ENCODE results near the gene POLR3K.

POLR3K gene

GRCh38 chr16:53346-54236 is at the start of gene POLR3K, which contains the start of gene SNRNP25:
Gene POLR3K (minus strand): TSS chr16:53608. CDS start chr16:53586, 22 bp downstream.
Gene SNRNP25 (plus strand): TSS chr16:53828. CDS start chr16:54017, 189 bp downstream.
- Mint-ChIP-seq H3K27ac (peak within 1 kb of the TSS; percentile 88), H3K9me3 (no peaks in the 10 kb centered on the region), H3K4me3 (peak within 1 kb of the TSS; percentile 92), H3K36me3 (peaks cover 34% of the 10 kb centered on the region), H3K27me3 (no peaks in the 10 kb centered on the region), H3K4me1 (peaks cover 38% of the 10 kb centered on the region)
- DNase-seq, result peak; percentile 99
- CTCF ChIA-PET, result interaction anchor here (1.5 to 2.2 kb wide), 3 partner anchors 9 to 43 kb away, joined by 4 to 11 read pairs (median 7); no protein-coding TSS in a partner anchor

- Mint-ChIP-seq H3K36me3 (peaks cover 12% of the 10 kb centered on the region), H3K27ac (no peak overlapping the region)
- CTCF ChIA-PET, result interaction anchor here (0.9 to 14.8 kb wide), 2 partner anchors 8 to 29 kb away, joined by 3 to 467 read pairs; partner anchors contain the start of genes MPG and RHBDF1
These were observed 48.9 kb upstream of the POLR3K start for GRCh38 chr16:102060-102855.

GRCh38 chr16:101586-101985 is 48.2 kb upstream of the POLR3K start:
- Mint-ChIP-seq H3K27me3 (no peaks in the 10 kb centered on the region), H3K4me3 (no peak overlapping the region), H3K27ac (no peak overlapping the region), H3K9me3 (no peaks in the 10 kb centered on the region), H3K36me3 (peaks cover 11% of the 10 kb centered on the region), H3K4me1 (peaks cover 4% of the 10 kb centered on the region)
- DNase-seq, result no peak
- CTCF ChIA-PET, result interaction anchor here (0.9 to 14.8 kb wide), 2 partner anchors 9 to 29 kb away, joined by 3 to 467 read pairs; partner anchors contain the start of genes MPG and RHBDF1

More at GRCh38 chr16:102060-102855, 48.9 kb upstream of the POLR3K start:
- DNase-seq, result no peak
- no peak overlapping the region for H3K4me3 Mint-ChIP-seq
- no peaks in the 10 kb centered on the region for H3K27me3 Mint-ChIP-seq
- no peaks in the 10 kb centered on the region for H3K4me1 Mint-ChIP-seq
- no peaks in the 10 kb centered on the region for H3K9me3 Mint-ChIP-seq

DNA sequence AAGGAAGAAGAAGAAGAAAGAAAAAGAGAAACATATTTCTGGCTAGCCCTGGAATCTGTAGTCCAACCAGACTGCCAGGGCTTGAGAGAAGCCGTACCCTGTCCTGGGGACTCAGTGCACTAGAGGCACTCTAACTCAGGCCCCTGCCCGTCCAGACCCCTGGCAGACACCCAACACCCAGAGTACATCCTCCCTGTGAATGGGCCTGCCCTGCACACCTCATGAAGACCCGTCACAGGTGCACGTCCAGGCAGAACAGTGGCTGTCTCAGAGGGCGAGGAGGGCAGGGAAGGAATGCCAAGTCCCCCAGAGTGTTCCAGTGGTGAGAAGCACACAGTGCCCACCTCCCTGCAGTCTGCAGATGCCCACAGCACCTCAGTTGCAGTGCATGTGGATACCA is 47.6 kb upstream of the POLR3K start:
- H3K27ac Mint-ChIP-seq, result no peak overlapping the region
- H3K4me1 Mint-ChIP-seq, result peaks cover 4% of the 10 kb centered on the region
- no peak for DNase-seq
- no peaks in the 10 kb centered on the region for H3K9me3 Mint-ChIP-seq
- peaks cover 10% of the 10 kb centered on the region for H3K36me3 Mint-ChIP-seq
- CTCF ChIA-PET, result interaction anchor here (14.8 kb wide), 1 partner anchor 28 kb away, joined by 467 read pairs; the partner anchor contains the start of genes MPG and RHBDF1
- no peak overlapping the region for H3K4me3 Mint-ChIP-seq
- no peaks in the 10 kb centered on the region for H3K27me3 Mint-ChIP-seq

DNA sequence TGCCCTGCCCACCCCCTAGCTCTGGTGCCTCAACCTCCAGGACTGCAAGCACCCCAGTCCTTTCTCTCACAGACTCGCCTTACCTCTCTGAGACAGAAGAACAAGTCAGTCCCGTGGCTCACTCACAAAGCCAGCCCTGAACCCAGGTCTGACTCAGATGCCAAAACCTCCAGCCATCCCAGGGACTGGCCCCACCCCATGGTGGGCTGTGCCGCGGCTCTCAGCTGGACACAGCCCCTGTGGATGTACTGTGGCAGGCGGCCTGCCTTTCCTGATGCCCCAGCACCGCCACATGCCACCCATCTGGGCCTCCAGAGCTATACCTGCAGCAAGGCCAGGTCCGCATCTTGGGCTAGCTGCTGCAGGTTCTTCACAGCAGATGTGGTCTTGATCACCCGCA is 44.4 kb upstream of the POLR3K start:
- peaks cover 10% of the 10 kb centered on the region for H3K36me3 Mint-ChIP-seq
- no peak for DNase-seq

DNA sequence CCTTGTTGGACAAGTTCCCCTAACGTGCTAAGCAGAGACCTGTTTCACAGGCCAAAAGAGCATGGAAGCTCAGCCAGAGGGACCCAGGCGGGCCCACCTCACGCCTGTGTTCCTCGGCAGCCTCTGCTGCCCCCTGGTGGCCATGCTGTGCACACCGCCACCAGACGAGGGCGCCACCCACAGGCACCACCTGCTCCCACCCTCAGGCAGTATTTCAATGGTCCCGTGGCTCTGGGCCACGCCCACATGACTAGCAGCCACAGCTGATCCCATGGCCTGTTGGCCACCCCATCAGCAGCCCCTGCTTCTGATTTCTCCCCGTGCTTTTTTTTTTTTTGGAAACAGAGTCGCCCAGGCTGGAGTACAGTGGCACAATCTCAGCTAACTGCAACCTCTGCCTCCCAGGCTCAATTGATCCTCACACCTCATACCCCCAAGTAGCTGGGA is 43.5 kb upstream of the POLR3K start:
- Mint-ChIP-seq H3K27me3 (no peaks in the 10 kb centered on the region), H3K9me3 (no peaks in the 10 kb centered on the region), H3K36me3 (peaks cover 8% of the 10 kb centered on the region), H3K4me3 (no peak overlapping the region), H3K27ac (no peak overlapping the region), H3K4me1 (peaks cover 4% of the 10 kb centered on the region)
- DNase-seq, result peak; percentile 93
- CTCF ChIA-PET, result interaction anchor here (0.6 to 14.8 kb wide), 23 partner anchors 8 to 543 kb away, joined by 3 to 467 read pairs (median 4); partner anchors contain the start of genes MPG, POLR3K, RHBDF1 and SNRNP25

More for the DNA sequence above, 44.4 kb upstream of the POLR3K start:
- H3K4me1 Mint-ChIP-seq, result peaks cover 4% of the 10 kb centered on the region
- H3K4me3 Mint-ChIP-seq, result no peak overlapping the region
- H3K27ac Mint-ChIP-seq, result peak overlapping the region; percentile 55
- no peaks in the 10 kb centered on the region for H3K9me3 Mint-ChIP-seq
- CTCF ChIA-PET, result interaction anchor here (0.9 to 14.8 kb wide), 7 partner anchors 10 to 264 kb away, joined by 3 to 467 read pairs (median 9); partner anchors contain the start of genes MPG and RHBDF1
- H3K27me3 Mint-ChIP-seq, result no peaks in the 10 kb centered on the region

- DNase-seq, result no peak
- no peaks in the 10 kb centered on the region for H3K27me3 Mint-ChIP-seq
- CTCF ChIA-PET, result interaction anchor here (1.0 to 14.8 kb wide), 3 partner anchors 13 to 260 kb away, joined by 3 to 467 read pairs (median 43); partner anchors contain the start of genes MPG and RHBDF1
- no peaks in the 10 kb centered on the region for H3K9me3 Mint-ChIP-seq
- no peak overlapping the region for H3K4me3 Mint-ChIP-seq
- peaks cover 9% of the 10 kb centered on the region for H3K36me3 Mint-ChIP-seq
- no peak overlapping the region for H3K27ac Mint-ChIP-seq
- H3K4me1 Mint-ChIP-seq, result peaks cover 4% of the 10 kb centered on the region
These were observed 41.5 kb upstream of the POLR3K start for GRCh38 chr16:94918-95265.

DNA sequence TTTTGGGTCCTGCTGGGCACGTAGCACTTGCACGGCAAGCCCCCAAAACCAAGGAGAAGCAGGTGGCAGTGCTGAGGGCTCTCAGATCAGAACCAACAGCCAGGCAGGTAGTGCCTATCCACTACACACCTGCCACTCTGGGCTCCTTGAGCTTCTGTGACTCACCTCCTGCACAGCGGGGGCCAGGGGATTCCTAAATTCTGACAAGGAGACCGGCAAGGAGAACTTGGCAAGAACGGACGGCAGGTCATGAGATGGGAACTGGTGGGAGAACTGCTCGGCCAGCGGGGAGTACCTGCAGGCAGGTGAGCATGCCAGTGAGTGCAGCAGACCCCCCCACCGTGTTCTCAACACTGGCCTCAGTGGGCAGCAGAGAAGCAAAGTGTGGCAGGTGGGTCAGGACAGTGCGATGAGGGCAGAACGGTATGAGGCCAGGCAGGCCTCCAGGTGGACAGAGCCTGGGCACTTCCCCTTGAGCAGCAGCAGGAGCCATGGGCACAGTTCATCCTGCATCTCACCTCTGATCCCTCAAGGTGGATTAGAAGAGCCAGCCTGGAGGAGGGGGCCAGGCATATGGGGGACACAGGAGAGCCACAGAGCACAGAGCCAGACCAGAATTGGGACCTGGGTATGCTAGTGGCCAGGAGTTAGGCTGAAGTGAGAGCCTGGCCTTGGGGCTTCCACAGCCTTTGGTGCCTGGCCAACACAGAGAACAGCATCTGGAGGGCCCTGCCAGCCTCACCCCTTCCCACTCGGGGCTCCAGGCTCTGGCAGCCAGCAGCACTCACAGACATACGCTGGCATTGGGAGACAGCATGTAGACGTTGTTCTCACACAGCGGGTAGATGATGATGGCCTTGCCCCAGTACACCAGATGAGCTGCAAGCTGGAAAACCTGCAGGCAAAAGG is 39.3 kb upstream of the POLR3K start:
- H3K27me3 Mint-ChIP-seq, result no peaks in the 10 kb centered on the region
- peaks cover 11% of the 10 kb centered on the region for H3K36me3 Mint-ChIP-seq
- H3K4me1 Mint-ChIP-seq, result peaks cover 4% of the 10 kb centered on the region
- no peak overlapping the region for H3K27ac Mint-ChIP-seq
- CTCF ChIA-PET, result interaction anchor here (14.8 kb wide), 1 partner anchor 20 kb away, joined by 467 read pairs; the partner anchor contains the start of genes MPG and RHBDF1
- H3K4me3 Mint-ChIP-seq, result no peak overlapping the region
- no peaks in the 10 kb centered on the region for H3K9me3 Mint-ChIP-seq
- no peak for DNase-seq

GRCh38 chr16:91484-91883 is 38.1 kb upstream of the POLR3K start:
- Mint-ChIP-seq H3K4me1 (no peaks in the 10 kb centered on the region), H3K4me3 (no peak overlapping the region), H3K36me3 (peaks cover 8% of the 10 kb centered on the region), H3K9me3 (no peaks in the 10 kb centered on the region), H3K27me3 (no peaks in the 10 kb centered on the region), H3K27ac (no peak overlapping the region)
- DNase-seq, result no peak
- CTCF ChIA-PET, result interaction anchor here (1.3 to 14.8 kb wide), 2 partner anchors 15 to 18 kb away, joined by 4 to 467 read pairs; partner anchors contain the start of genes MPG and RHBDF1

GRCh38 chr16:89391-90302 is 36.2 kb upstream of the POLR3K start:
- Mint-ChIP-seq H3K36me3 (peaks cover 16% of the 10 kb centered on the region), H3K27me3 (no peaks in the 10 kb centered on the region), H3K4me3 (no peak overlapping the region)

DNA sequence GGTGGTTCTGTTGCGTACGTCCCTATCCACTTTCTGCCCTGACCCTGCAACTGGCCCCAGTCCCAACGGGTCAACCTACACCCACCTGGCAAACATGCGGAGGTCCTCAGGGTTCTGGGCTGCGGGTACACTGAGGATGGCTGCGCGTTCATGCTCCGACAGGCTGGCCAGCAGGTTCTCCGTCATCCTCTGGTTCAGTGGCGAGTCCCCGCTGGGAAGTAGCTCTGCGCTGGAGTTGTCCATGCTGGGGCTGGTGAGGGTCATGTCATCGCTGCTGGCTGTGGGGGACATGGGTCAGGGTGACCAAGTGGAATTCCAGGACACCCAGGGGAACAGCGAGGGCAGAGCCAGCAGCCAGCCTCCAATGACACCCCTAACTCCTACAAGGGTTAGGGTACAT is 35.2 kb upstream of the POLR3K start:
- Mint-ChIP-seq H3K4me3 (no peak overlapping the region), H3K9me3 (no peaks in the 10 kb centered on the region), H3K36me3 (peaks cover 20% of the 10 kb centered on the region), H3K27me3 (no peaks in the 10 kb centered on the region), H3K4me1 (peaks cover 23% of the 10 kb centered on the region), H3K27ac (no peak overlapping the region)
- CTCF ChIA-PET, result interaction anchor here (14.8 kb wide), 1 partner anchor 16 kb away, joined by 467 read pairs; the partner anchor contains the start of genes MPG and RHBDF1
- no peak for DNase-seq

More at GRCh38 chr16:89391-90302, 36.2 kb upstream of the POLR3K start:
- no peak overlapping the region for H3K27ac Mint-ChIP-seq
- peaks cover 13% of the 10 kb centered on the region for H3K4me1 Mint-ChIP-seq
- DNase-seq, result no peak
- CTCF ChIA-PET, result interaction anchor here (14.8 kb wide), 1 partner anchor 17 kb away, joined by 467 read pairs; the partner anchor contains the start of genes MPG and RHBDF1
- H3K9me3 Mint-ChIP-seq, result no peaks in the 10 kb centered on the region

DNA sequence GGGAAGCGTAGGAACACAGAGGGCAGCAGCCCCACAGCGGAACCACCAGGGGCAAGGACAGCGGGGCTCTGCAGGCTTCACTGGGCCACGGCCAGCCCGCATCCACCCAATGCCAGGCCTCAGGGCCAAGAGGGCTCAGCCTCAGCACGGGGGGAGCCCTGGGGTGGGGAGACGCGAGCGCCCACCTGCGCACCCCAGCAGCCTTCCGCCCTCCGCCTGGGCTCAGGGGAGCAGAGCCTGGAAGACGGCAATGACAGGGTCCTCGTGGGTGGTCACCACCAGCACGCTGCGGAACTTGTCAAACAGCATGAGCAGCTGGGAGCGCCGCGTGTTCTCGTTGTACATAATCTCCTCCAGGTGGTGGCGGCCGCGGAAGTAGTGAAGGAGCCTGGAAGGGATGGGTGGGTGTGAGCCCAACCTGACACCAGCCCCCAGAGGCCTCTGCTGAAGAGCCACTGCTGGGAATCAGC is 33.1 kb upstream of the POLR3K start:
- Mint-ChIP-seq H3K27me3 (no peaks in the 10 kb centered on the region), H3K4me3 (no peak overlapping the region), H3K27ac (no peak overlapping the region), H3K4me1 (peaks cover 30% of the 10 kb centered on the region), H3K9me3 (no peaks in the 10 kb centered on the region), H3K36me3 (peaks cover 22% of the 10 kb centered on the region)
- no peak for DNase-seq
- CTCF ChIA-PET, result interaction anchor here (0.8 kb wide), 1 partner anchor 10 kb away, joined by 4 read pairs; no protein-coding TSS in a partner anchor

Measured in activated naive CD4-positive, alpha-beta T cell treated with anti-CD3 and anti-CD28 coated beads, Interleukin-2, amount 10 ng/mL, durations not matched to agents 7 days and 5 days (primary cell).